Measurements from ENCODE around the gene DDX1. TPM values are rescaled to one million over a fixed set of nuclear protein-coding genes. Genes with fewer than 3 reads are reported as not detected.

Gene DDX1
- total and polyA plus RNA-seq, 9 donors: 36.5 to 80.1 (median 67.4) TPM

GRCh38 chr2:15565392-15565791, 26.3 kb upstream of the DDX1 start:
- WGBS, 3 donors: 83 to 88% (median 84%) methylated on average over 3 of the region's 3 CpGs
- no peak overlapping the region for H3K27ac ChIP-seq
- no peak for DNase-seq
- no peaks in the 10 kb centered on the region for H3K27me3 ChIP-seq
- intact Hi-C loops (cut with DNase I): no loop called here
- H3K4me1 ChIP-seq (ENCODE audit: insufficient read depth): no peaks in the 10 kb centered on the region
- H3K4me3 ChIP-seq: no peak overlapping the region
- no peaks in the 10 kb centered on the region for H3K9me3 ChIP-seq
- H3K36me3 ChIP-seq: no peaks in the 10 kb centered on the region
- TF ChIP-seq EP300 (IDR thresholded peaks at IDR 0.05) (no peak), CTCF (IDR thresholded peaks at IDR 0.05) (no peak), POLR2A (IDR thresholded peaks at IDR 0.05) (no peak)

GRCh38 chr2:15565994-15566671, 25.5 kb upstream of the DDX1 start:
- Histone ChIP-seq H3K9me3 (no peaks in the 10 kb centered on the region), H3K4me3 (no peak overlapping the region), H3K27me3 (no peaks in the 10 kb centered on the region), H3K36me3 (no peaks in the 10 kb centered on the region), H3K27ac (no peak overlapping the region), H3K4me1 (ENCODE audit: insufficient read depth) (no peaks in the 10 kb centered on the region)
- TF ChIP-seq EP300 (IDR thresholded peaks at IDR 0.05) (no peak), POLR2A (IDR thresholded peaks at IDR 0.05) (no peak)
- intact Hi-C loops (cut with DNase I): no loop called here
- 34 to 40% (median 37%) methylated on average over 2 of the region's 2 CpGs for WGBS, 3 donors
- DNase-seq: no peak

GRCh38 chr2:15566912-15567311, 24.8 kb upstream of the DDX1 start:
- no peaks in the 10 kb centered on the region for H3K27me3 ChIP-seq
- DNase-seq: no peak
- H3K4me1 ChIP-seq (ENCODE audit: insufficient read depth): no peaks in the 10 kb centered on the region
- intact Hi-C loops (cut with DNase I): no loop called here
- no peak for TF ChIP-seq POLR2A (IDR thresholded peaks at IDR 0.05)
- no peak for TF ChIP-seq CTCF (IDR thresholded peaks at IDR 0.05)
- no peak for TF ChIP-seq EP300 (IDR thresholded peaks at IDR 0.05)
- 89 to 92% (median 89%) methylated on average over 6 of the region's 6 CpGs for WGBS, 3 donors
- H3K9me3 ChIP-seq: no peaks in the 10 kb centered on the region
- H3K4me3 ChIP-seq: no peak overlapping the region
- no peaks in the 10 kb centered on the region for H3K36me3 ChIP-seq
- no peak overlapping the region for H3K27ac ChIP-seq

- intact Hi-C loops (cut with DNase I): no loop called here
- Histone ChIP-seq H3K4me3 (no peak overlapping the region), H3K36me3 (no peaks in the 10 kb centered on the region), H3K27ac (no peak overlapping the region), H3K9me3 (no peaks in the 10 kb centered on the region), H3K27me3 (no peaks in the 10 kb centered on the region), H3K4me1 (ENCODE audit: insufficient read depth) (no peaks in the 10 kb centered on the region)
- DNase-seq: no peak
- WGBS, 3 donors: 94 to 96% (median 94%) methylated on average over 12 of the region's 12 CpGs
- TF ChIP-seq POLR2A (IDR thresholded peaks at IDR 0.05): no peak
- TF ChIP-seq CTCF (IDR thresholded peaks at IDR 0.05): no peak
- TF ChIP-seq EP300 (IDR thresholded peaks at IDR 0.05): no peak
Observed at GRCh38 chr2:15568874-15569273, 22.8 kb upstream of the DDX1 start.

GRCh38 chr2:15570104-15570503, 21.6 kb upstream of the DDX1 start:
- H3K4me1 ChIP-seq (ENCODE audit: insufficient read depth): no peaks in the 10 kb centered on the region
- no peaks in the 10 kb centered on the region for H3K9me3 ChIP-seq
- no peaks in the 10 kb centered on the region for H3K36me3 ChIP-seq
- DNase-seq: no peak
- intact Hi-C loops (cut with DNase I): no loop called here
- H3K27me3 ChIP-seq: no peaks in the 10 kb centered on the region
- no peak overlapping the region for H3K4me3 ChIP-seq
- no peak overlapping the region for H3K27ac ChIP-seq
- TF ChIP-seq CTCF (IDR thresholded peaks at IDR 0.05): no peak
- TF ChIP-seq POLR2A (IDR thresholded peaks at IDR 0.05): no peak
- no peak for TF ChIP-seq EP300 (IDR thresholded peaks at IDR 0.05)
- 58 to 71% (median 59%) methylated on average over 5 of the region's 5 CpGs for WGBS, 3 donors

All from ovary (tissue), 9 donors.